Esophagus muscularis mucosa (tissue), 3 donors: ENCODE measurements around the gene GPRIN1.

Experiments used
- CTCF ChIP-seq, 3 experiments: fragments of 200-600 bp in 2 of 3; fragments of 450-650 bp in 1 of 3; sonication (generic) in 2 of 3; IDR thresholded peaks; one replicate each; pipeline ENCODE4 v1.5.1; 2017 to 2019; ENCODE audit warnings: antibody characterized with exemption in 3 of 3, mild to moderate bottlenecking in 2 of 3, moderate library complexity in 1 of 3
- POLR2A ChIP-seq: fragments of 450-650 bp; IDR thresholded peaks from one replicate; pipeline ENCODE4 v1.6.1; 2017; ENCODE audit warnings: antibody characterized with exemption, moderate library complexity, mild to moderate bottlenecking, low read depth

GRCh38 chr5:176619203-176619568, 9.2 kb upstream of the GPRIN1 start:
- peak in 2 of 3 experiments; percentile 12 for TF ChIP-seq CTCF (IDR thresholded peaks at IDR 0.05)
- no peak for TF ChIP-seq POLR2A
